Astrocyte (in vitro differentiated cells and primary cell): ENCODE measurements around the gene RNLS. TPM values are rescaled to one million over a fixed set of nuclear protein-coding genes. Genes with fewer than 3 reads are reported as not detected.
A peak's percentile ranks its signal among the peaks of the same experiment; 100 is the strongest.

ENCODE experiments used
- DNase-seq: peaks from one replicate; pipeline ENCODE4 v3.0.0-alpha.2; 2010; ENCODE audit warnings: low read depth
- FAIRE-seq: peaks from 2 replicates; lab custom pipeline; 2011; peaks lifted over from hg19 to GRCh38; lab: Jason Lieb, UNC
- H2AFZ ChIP-seq: 2 replicates; pipeline ENCODE4 v1.6.0; 2012; ENCODE audit warnings: low read depth, low read length, inconsistent platforms
- H3K27ac ChIP-seq: 2 replicates; pipeline ENCODE4 v1.5.1; 2011; ENCODE audit warnings: low read depth, low read length, inconsistent platforms
- H3K27me3 ChIP-seq: 2 replicates; pipeline ENCODE4 v1.6.0; 2011; ENCODE audit warnings: low read length, inconsistent platforms; ENCODE audit not compliant: insufficient read depth
- H3K36me3 ChIP-seq: 2 replicates; pipeline ENCODE4 v1.5.1; 2011; ENCODE audit warnings: low read length, inconsistent platforms; ENCODE audit not compliant: insufficient read depth
- H3K4me1 ChIP-seq: 2 replicates; pipeline ENCODE4 v1.5.1; 2011; ENCODE audit warnings: low read length, inconsistent platforms; ENCODE audit not compliant: insufficient read depth
- H3K4me2 ChIP-seq: 2 replicates; pipeline ENCODE4 v1.6.0; 2012; ENCODE audit warnings: low read length, inconsistent platforms
- H3K4me3 ChIP-seq: 2 replicates; pipeline ENCODE4 v1.5.1; 2011; ENCODE audit warnings: low read depth, mild to moderate bottlenecking, low read length, inconsistent platforms; ENCODE audit not compliant: insufficient read depth
- H3K79me2 ChIP-seq: 2 replicates; pipeline ENCODE4 v1.6.0; 2012; ENCODE audit warnings: mild to moderate bottlenecking, low read length, inconsistent platforms; ENCODE audit not compliant: insufficient read depth
- H3K9ac ChIP-seq: 2 replicates; pipeline ENCODE4 v1.6.0; 2012; ENCODE audit warnings: mild to moderate bottlenecking, low read length, inconsistent platforms
- H3K9me3 ChIP-seq: 2 replicates; pipeline ENCODE4 v1.5.1; 2012; ENCODE audit warnings: low read depth, mild to moderate bottlenecking, low read length, inconsistent platforms; ENCODE audit not compliant: insufficient read depth
- H4K20me1 ChIP-seq: 2 replicates; pipeline ENCODE4 v1.6.0; 2012; ENCODE audit warnings: low read length, inconsistent platforms; ENCODE audit not compliant: insufficient read depth
- H3K27ac Mint-ChIP-seq: one replicate; pipeline ENCODE4 v1.8.0; 2021; ENCODE audit warnings: mild to moderate bottlenecking, mixed read lengths; ENCODE audit not compliant: unreplicated experiment
- H3K27me3 Mint-ChIP-seq: one replicate; pipeline ENCODE4 v1.8.0; 2021; ENCODE audit warnings: low read depth, mixed read lengths; ENCODE audit not compliant: unreplicated experiment
- H3K36me3 Mint-ChIP-seq: one replicate; pipeline ENCODE4 v1.8.0; 2021; ENCODE audit warnings: low read depth, mixed read lengths; ENCODE audit not compliant: unreplicated experiment
- H3K4me1 Mint-ChIP-seq: one replicate; pipeline ENCODE4 v1.8.0; 2021; ENCODE audit warnings: low read depth, mixed read lengths; ENCODE audit not compliant: unreplicated experiment
- H3K4me3 Mint-ChIP-seq: one replicate; pipeline ENCODE4 v1.8.0; 2021; ENCODE audit warnings: mild to moderate bottlenecking, moderate library complexity, mixed read lengths; ENCODE audit not compliant: unreplicated experiment
- H3K9me3 Mint-ChIP-seq: one replicate; pipeline ENCODE4 v1.8.0; 2021; ENCODE audit warnings: mild to moderate bottlenecking, mixed read lengths; ENCODE audit not compliant: unreplicated experiment
- CTCF ChIP-seq: IDR thresholded peaks from 2 replicates; pipeline ENCODE4 v1.5.1; 2011; ENCODE audit warnings: low read depth, mild to moderate bottlenecking, inconsistent platforms, low read length, moderate library complexity; ENCODE audit not compliant: insufficient read depth
- EZH2 ChIP-seq: IDR thresholded peaks from 2 replicates; pipeline ENCODE4 v1.6.1; 2012; ENCODE audit warnings: mild to moderate bottlenecking, low read length, inconsistent platforms; ENCODE audit not compliant: insufficient read depth
- total RNA-seq: library from RNA; stranded (reverse); gene quantifications from 2 replicates; pipeline ENCODE4 v1.2.1, GENCODE V29; 2021

RNLS gene
- total RNA-seq, 1 donor from 2014 or later, result 6.9 TPM

GRCh38 chr10:88401671-88402347 is 181.3 kb downstream of the RNLS start:
- Histone ChIP-seq H3K9ac (no peak overlapping the region), H3K27ac (no peak overlapping the region), H3K27me3 (no peaks in the 10 kb centered on the region), H2AFZ (no peak overlapping the region), H3K79me2 (no peaks in the 10 kb centered on the region), H3K36me3 (no peaks in the 10 kb centered on the region), H3K9me3 (peaks cover 5% of the 10 kb centered on the region), H3K4me3 (no peak overlapping the region), H4K20me1 (no peaks in the 10 kb centered on the region), H3K4me1 (no peaks in the 10 kb centered on the region), H3K4me2 (no peak overlapping the region)
- H3K36me3 Mint-ChIP-seq, result peaks cover 3% of the 10 kb centered on the region
- no peak overlapping the region for H3K4me3 Mint-ChIP-seq
- DNase-seq (no peak), FAIRE-seq (peak; percentile 49)
- peaks cover 14% of the 10 kb centered on the region for H3K9me3 Mint-ChIP-seq
- H3K27ac Mint-ChIP-seq, result peak overlapping the region; percentile 67
- peaks cover 7% of the 10 kb centered on the region for H3K4me1 Mint-ChIP-seq
- TF ChIP-seq EZH2, result no peak
- peak; percentile 12 for TF ChIP-seq CTCF
- H3K27me3 Mint-ChIP-seq, result no peaks in the 10 kb centered on the region

GRCh38 chr10:88399240-88399639 is 183.9 kb downstream of the RNLS start:
- no peaks in the 10 kb centered on the region for H3K36me3 ChIP-seq
- DNase-seq (no peak), FAIRE-seq (no peak)
- no peak overlapping the region for H3K4me3 ChIP-seq
- peaks cover 5% of the 10 kb centered on the region for H3K9me3 ChIP-seq
- no peaks in the 10 kb centered on the region for H3K4me1 ChIP-seq
- no peak overlapping the region for H3K9ac ChIP-seq
- no peak overlapping the region for H2AFZ ChIP-seq
- no peak for TF ChIP-seq CTCF
- no peak for TF ChIP-seq EZH2
- no peaks in the 10 kb centered on the region for H4K20me1 ChIP-seq
- no peak overlapping the region for H3K4me2 ChIP-seq
- no peak overlapping the region for H3K27ac Mint-ChIP-seq
- peaks cover 10% of the 10 kb centered on the region for H3K9me3 Mint-ChIP-seq
- H3K27ac ChIP-seq, result no peak overlapping the region
- H3K4me3 Mint-ChIP-seq, result no peak overlapping the region
- peaks cover 7% of the 10 kb centered on the region for H3K4me1 Mint-ChIP-seq
- no peaks in the 10 kb centered on the region for H3K27me3 Mint-ChIP-seq
- peaks cover 4% of the 10 kb centered on the region for H3K36me3 Mint-ChIP-seq
- no peaks in the 10 kb centered on the region for H3K79me2 ChIP-seq
- H3K27me3 ChIP-seq, result no peaks in the 10 kb centered on the region

- FAIRE-seq (no peak), DNase-seq (no peak)
- H3K27ac Mint-ChIP-seq, result no peak overlapping the region
- no peak overlapping the region for H3K4me2 ChIP-seq
- H3K36me3 ChIP-seq, result no peaks in the 10 kb centered on the region
- H3K4me3 Mint-ChIP-seq, result no peak overlapping the region
- H4K20me1 ChIP-seq, result no peaks in the 10 kb centered on the region
- H3K36me3 Mint-ChIP-seq, result peaks cover 4% of the 10 kb centered on the region
- H3K9me3 Mint-ChIP-seq, result peaks cover 13% of the 10 kb centered on the region
- H3K27me3 Mint-ChIP-seq, result no peaks in the 10 kb centered on the region
- H3K4me1 Mint-ChIP-seq, result no peaks in the 10 kb centered on the region
- H3K79me2 ChIP-seq, result no peaks in the 10 kb centered on the region
- no peak overlapping the region for H3K9ac ChIP-seq
- TF ChIP-seq EZH2 (no peak), CTCF (no peak)
- H3K4me3 ChIP-seq, result no peak overlapping the region
- H3K27ac ChIP-seq, result no peak overlapping the region
- peaks cover 5% of the 10 kb centered on the region for H3K9me3 ChIP-seq
- H2AFZ ChIP-seq, result no peak overlapping the region
- H3K27me3 ChIP-seq, result no peaks in the 10 kb centered on the region
- no peaks in the 10 kb centered on the region for H3K4me1 ChIP-seq
These were observed 187.4 kb downstream of the RNLS start for GRCh38 chr10:88395677-88396076.
